ENCODE measurements around the gene CDC42EP3.

Gene CDC42EP3

DNA sequence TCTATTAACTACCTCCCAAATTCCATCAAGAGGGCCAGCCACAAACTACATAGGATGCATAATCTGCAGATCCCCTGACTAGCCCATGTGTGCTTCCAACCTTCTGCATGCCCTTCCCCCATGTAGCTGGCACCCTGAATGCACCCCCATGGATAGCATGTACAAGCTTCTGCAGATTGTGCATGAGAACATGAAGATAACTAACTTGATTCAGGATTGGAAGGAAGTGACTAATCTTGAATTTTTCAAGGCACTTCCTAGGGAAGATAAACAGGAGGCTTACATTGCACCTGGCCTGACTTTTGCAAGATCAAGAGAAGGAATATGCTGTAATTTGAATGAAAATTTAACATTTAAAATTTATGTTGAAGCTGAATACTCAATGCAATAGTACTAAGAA lies 66.7 kb downstream of the CDC42EP3 start:
- H4K20me1 ChIP-seq (ENCODE audit: insufficient read depth, low read length), result no peaks in the 10 kb centered on the region
- H3K79me2 ChIP-seq (ENCODE audit: low read length), result no peaks in the 10 kb centered on the region
- H3F3A ChIP-seq (ENCODE audit: insufficient read depth, low read length), result 0 out of 2 replicates have a peak, but pooled peaks cover 5% of the 10 kb centered on the region
- TF ChIP-seq EZH2phosphoT487 (IDR thresholded peaks at IDR 0.05; ENCODE audit: low read length), result no peak
- no peak for TF ChIP-seq EZH2 (optimal IDR thresholded peaks at IDR 0.05; ENCODE audit: low read depth, low read length)
- TF ChIP-seq, protein P1, sequence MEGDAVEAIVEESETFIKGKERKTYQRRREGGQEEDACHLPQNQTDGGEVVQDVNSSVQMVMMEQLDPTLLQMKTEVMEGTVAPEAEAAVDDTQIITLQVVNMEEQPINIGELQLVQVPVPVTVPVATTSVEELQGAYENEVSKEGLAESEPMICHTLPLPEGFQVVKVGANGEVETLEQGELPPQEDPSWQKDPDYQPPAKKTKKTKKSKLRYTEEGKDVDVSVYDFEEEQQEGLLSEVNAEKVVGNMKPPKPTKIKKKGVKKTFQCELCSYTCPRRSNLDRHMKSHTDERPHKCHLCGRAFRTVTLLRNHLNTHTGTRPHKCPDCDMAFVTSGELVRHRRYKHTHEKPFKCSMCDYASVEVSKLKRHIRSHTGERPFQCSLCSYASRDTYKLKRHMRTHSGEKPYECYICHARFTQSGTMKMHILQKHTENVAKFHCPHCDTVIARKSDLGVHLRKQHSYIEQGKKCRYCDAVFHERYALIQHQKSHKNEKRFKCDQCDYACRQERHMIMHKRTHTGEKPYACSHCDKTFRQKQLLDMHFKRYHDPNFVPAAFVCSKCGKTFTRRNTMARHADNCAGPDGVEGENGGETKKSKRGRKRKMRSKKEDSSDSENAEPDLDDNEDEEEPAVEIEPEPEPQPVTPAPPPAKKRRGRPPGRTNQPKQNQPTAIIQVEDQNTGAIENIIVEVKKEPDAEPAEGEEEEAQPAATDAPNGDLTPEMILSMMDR (IDR thresholded peaks at IDR 0.05; ENCODE audit: low read length), result no peak
- H3K4me2 ChIP-seq (ENCODE audit: low read depth, low read length), result no peak overlapping the region
- H3K9me2 ChIP-seq (replicated peaks; ENCODE audit: insufficient read depth, low read length), result no peaks in the 10 kb centered on the region
- no peak overlapping the region for H3K9ac ChIP-seq (ENCODE audit: low read length)
- no peak for DNase-seq
- no peak overlapping the region for H3K4me3 ChIP-seq (ENCODE audit: low read length)
- H3K27me3 ChIP-seq (replicated peaks; ENCODE audit: insufficient read depth, low read length), result no peaks in the 10 kb centered on the region
- no peak overlapping the region for H2AFZ ChIP-seq (ENCODE audit: low read length)
- H3K36me3 ChIP-seq (replicated peaks; ENCODE audit: insufficient read depth, low read length), result no peaks in the 10 kb centered on the region
- peaks cover 10% of the 10 kb centered on the region for H3K4me1 ChIP-seq (ENCODE audit: low read length)
- no peaks in the 10 kb centered on the region for H3K9me3 ChIP-seq (replicated peaks; ENCODE audit: insufficient read depth, low read length)
- no peak overlapping the region for H3K27ac ChIP-seq (ENCODE audit: low read length)

DNA sequence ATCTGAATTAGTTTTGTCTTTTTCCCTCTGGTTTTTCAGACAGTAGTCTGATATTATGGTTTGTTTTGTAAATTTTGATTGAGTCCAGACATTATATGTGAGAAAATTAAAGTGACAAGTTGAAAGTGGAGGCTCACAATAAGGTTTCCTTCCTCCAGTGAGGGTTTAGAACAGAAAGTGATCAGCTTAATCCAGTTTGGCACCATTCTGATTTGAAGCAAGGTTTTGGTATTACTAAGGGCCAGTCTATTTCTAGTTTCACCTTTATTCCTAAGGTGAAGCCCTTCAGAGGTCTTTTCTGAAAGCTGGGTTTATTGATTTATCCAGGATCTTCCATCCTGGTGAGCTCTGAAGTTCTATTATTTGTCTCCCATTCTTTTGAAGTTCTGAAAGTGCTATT lies 68.7 kb downstream of the CDC42EP3 start:
- Histone ChIP-seq H3K27ac (ENCODE audit: low read length) (no peak overlapping the region), H3K4me3 (ENCODE audit: low read length) (no peak overlapping the region), H3K9me2 (replicated peaks; ENCODE audit: insufficient read depth, low read length) (no peaks in the 10 kb centered on the region), H3F3A (ENCODE audit: insufficient read depth, low read length) (0 out of 2 replicates have a peak, but pooled peaks cover 5% of the 10 kb centered on the region), H3K9me3 (replicated peaks; ENCODE audit: insufficient read depth, low read length) (no peaks in the 10 kb centered on the region), H3K4me2 (ENCODE audit: low read depth, low read length) (no peak overlapping the region), H4K20me1 (ENCODE audit: insufficient read depth, low read length) (no peaks in the 10 kb centered on the region), H2AFZ (ENCODE audit: low read length) (no peak overlapping the region), H3K36me3 (replicated peaks; ENCODE audit: insufficient read depth, low read length) (no peaks in the 10 kb centered on the region), H3K79me2 (ENCODE audit: low read length) (no peaks in the 10 kb centered on the region), H3K4me1 (ENCODE audit: low read length) (peaks cover 10% of the 10 kb centered on the region), H3K9ac (ENCODE audit: low read length) (no peak overlapping the region), H3K27me3 (replicated peaks; ENCODE audit: insufficient read depth, low read length) (no peaks in the 10 kb centered on the region)
- TF ChIP-seq EZH2phosphoT487 (IDR thresholded peaks at IDR 0.05; ENCODE audit: low read length) (no peak), EZH2 (optimal IDR thresholded peaks at IDR 0.05; ENCODE audit: low read depth, low read length) (no peak)
- TF ChIP-seq, protein P1 (IDR thresholded peaks at IDR 0.05; ENCODE audit: low read length), result no peak
- DNase-seq, result no peak

DNA sequence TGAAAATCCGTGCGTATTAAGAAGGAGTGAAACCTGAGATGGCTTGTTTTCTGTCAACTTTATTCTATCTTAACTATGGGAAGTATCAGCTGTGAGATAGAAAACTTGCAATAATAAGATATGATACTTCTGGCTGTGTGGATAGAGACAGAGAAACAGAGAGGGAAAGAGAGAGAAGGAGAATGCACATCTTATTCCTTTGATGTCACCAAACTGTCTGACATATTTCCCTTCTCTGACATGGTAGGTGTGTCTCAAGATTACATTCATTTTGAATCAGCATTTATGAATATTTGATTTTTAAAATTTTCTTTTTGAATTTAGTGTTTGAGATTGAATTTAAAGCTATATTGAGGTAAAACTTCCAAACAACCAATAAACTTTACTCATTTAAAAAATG lies 69.4 kb downstream of the CDC42EP3 start:
- no peak overlapping the region for H3K27ac ChIP-seq (ENCODE audit: low read length)
- H3K9ac ChIP-seq (ENCODE audit: low read length), result no peak overlapping the region
- no peak overlapping the region for H2AFZ ChIP-seq (ENCODE audit: low read length)
- 0 out of 2 replicates have a peak, but pooled peaks cover 5% of the 10 kb centered on the region for H3F3A ChIP-seq (ENCODE audit: insufficient read depth, low read length)
- no peak overlapping the region for H3K4me2 ChIP-seq (ENCODE audit: low read depth, low read length)
- no peaks in the 10 kb centered on the region for H4K20me1 ChIP-seq (ENCODE audit: insufficient read depth, low read length)
- H3K4me1 ChIP-seq (ENCODE audit: low read length), result peaks cover 10% of the 10 kb centered on the region
- no peak overlapping the region for H3K4me3 ChIP-seq (ENCODE audit: low read length)
- TF ChIP-seq, protein P1 (IDR thresholded peaks at IDR 0.05; ENCODE audit: low read length), result no peak
- TF ChIP-seq EZH2 (optimal IDR thresholded peaks at IDR 0.05; ENCODE audit: low read depth, low read length) (no peak), EZH2phosphoT487 (IDR thresholded peaks at IDR 0.05; ENCODE audit: low read length) (no peak)
- H3K79me2 ChIP-seq (ENCODE audit: low read length), result no peaks in the 10 kb centered on the region
- H3K9me2 ChIP-seq (replicated peaks; ENCODE audit: insufficient read depth, low read length), result no peaks in the 10 kb centered on the region
- no peaks in the 10 kb centered on the region for H3K36me3 ChIP-seq (replicated peaks; ENCODE audit: insufficient read depth, low read length)
- no peaks in the 10 kb centered on the region for H3K27me3 ChIP-seq (replicated peaks; ENCODE audit: insufficient read depth, low read length)
- no peak for DNase-seq
- no peaks in the 10 kb centered on the region for H3K9me3 ChIP-seq (replicated peaks; ENCODE audit: insufficient read depth, low read length)

All from MM.1S (cell line).